Iris pigment epithelial cell (primary cell): ENCODE measurements around the gene HS1BP3.

Source experiments
- DNase-seq: peaks from one replicate; pipeline ENCODE4 v3.0.0-alpha.2; 2011; ENCODE audit warnings: low read depth

HS1BP3 gene

DNA sequence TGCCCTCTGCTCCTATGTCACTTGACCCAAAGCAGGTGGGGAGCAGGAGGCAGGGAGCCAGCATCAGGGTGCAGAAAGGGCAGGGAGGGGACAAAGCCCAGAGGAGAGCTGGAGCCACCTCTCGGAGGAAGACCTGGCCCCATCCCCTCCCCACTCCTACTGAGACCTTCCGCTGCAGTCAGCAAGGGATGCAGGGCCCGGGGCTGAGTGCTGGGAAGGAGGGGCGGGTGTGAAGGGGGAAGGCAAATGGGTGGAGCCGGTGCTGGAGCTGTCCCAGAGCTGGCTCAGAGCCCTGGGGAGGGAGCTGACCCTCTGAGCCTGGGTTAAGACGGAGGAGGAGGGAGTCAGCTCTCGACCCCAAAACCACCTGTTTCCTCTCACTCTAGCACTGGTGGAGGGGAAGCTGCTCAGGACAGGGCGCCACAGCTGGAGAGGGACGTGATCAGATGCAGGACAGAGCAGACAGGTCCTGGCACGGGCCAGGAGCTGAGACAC lies 33.8 kb downstream of the HS1BP3 start:
- DNase-seq: no peak

DNA sequence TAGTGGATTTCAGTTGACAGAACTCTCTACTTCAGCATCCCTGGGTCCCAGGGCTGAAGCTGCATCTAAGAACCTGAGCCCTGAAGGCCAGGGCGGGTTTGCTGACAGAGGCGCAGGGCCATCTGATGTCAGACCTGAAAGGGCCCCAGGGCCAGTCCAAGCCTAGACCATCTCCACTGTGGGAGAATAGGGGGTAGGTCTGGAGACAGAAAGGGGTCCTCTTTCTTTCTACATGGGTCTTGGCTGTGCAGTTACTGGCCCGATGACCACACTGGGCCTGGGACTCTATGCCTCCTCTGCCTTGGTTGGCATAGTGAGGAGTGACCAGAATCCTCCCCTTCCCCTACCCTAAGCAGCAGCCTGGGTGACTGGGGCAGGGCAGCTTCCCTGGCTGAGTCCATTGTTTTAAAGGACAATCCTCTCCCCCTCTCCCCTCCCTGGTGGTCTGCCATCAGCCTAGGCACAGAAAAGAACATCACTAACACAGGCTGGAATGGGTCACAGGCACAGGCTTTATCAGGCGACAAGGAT lies 34.5 kb downstream of the HS1BP3 start:
- no peak for DNase-seq

DNA sequence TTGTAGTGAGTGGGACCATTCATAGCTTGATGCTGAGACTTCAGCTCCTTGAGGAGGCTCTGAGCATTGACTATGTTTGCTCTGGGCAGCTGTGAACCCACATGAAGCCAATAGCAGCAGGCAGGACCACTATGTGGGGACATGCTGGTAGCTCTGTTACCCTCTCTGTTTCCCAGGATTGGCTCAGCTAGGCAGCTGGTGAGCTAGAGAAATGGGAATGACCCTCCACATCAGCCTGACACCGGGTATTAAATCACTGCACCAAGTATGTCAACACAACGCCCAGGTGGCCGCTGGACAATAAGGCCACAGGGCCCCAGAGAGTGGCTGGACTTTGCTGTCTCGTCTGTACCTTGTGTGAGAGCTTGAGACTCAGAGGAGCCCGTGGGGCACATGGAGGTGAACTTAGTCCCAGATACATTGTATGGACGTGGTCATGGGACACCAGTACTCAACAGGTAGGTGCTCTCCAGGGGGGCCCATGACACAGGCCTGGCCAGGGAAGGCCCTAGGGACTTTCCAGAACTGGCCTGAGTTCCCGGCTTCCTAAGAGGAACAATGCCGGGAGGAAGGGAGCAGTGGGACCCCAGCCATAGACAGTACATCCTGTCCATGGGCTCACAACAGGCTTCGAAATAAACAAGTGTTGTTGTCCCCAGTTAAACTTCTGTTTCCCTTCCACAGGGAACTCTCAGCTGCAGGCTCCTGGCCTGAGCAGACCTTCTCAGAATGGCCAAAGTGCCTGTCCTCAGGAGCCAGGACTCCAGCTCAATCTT lies 35.2 kb downstream of the HS1BP3 start:
- DNase-seq: no peak

DNA sequence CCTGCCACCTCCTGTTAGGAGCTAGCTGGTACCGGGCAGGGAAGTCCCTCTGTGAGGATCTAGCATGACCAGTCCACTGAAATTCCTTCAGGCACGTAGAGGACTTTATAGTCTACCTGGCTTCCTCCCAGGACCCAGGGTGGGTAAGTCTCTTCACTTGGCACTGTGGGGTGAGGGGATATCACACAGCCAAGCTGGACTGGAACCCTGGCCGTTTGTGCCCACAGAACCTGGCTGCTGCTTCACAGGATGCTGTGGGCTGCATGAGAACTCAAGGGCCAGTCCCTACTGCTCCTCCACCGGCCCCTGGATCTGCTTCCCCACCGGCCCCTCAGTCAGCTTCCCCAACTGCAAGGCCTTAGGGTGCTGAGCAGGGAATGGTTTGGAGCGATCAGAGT lies 35.8 kb downstream of the HS1BP3 start:
- DNase-seq: no peak

DNA sequence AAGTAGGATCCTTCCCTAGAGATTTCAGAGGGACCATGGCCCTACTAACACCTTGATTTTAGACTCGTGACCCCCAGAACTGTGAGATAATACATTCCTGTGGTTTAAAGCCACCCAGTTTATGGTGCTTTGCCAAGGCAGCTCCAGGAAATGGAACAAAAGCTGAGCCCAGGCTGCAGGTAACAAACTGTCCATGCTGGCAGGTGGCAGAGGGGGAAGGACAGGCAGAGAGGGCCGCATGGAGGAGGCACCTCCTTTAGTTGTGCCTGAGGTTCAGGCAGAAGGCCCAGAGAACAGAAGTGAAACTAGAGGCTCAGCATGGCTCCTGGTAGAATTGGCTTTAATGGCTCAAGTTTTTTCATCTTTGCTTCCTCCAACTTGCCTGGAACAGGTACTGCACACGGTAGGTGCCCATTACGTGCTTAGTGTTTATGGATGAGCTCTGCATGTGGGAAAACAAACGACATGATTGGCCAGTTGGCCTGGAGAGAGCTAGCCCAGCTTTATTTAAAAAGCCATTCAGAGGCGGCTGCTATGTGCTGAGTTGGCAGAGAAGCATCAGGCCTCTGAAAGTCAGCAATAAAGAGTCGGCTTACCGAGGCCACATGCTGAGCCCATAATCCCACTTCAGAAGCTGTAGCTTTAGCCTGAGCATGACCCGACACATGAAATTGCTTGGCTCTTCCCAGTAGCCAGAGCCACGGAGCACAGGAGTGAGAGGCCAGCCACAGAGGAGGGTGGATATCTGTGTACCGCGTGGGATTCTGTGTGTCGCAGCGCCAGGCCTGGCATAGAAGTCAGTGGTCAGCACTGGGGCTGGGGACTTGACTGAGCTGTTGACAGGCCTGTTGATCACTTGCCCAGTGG lies 36.5 kb downstream of the HS1BP3 start:
- DNase-seq: peak; percentile 59

DNA sequence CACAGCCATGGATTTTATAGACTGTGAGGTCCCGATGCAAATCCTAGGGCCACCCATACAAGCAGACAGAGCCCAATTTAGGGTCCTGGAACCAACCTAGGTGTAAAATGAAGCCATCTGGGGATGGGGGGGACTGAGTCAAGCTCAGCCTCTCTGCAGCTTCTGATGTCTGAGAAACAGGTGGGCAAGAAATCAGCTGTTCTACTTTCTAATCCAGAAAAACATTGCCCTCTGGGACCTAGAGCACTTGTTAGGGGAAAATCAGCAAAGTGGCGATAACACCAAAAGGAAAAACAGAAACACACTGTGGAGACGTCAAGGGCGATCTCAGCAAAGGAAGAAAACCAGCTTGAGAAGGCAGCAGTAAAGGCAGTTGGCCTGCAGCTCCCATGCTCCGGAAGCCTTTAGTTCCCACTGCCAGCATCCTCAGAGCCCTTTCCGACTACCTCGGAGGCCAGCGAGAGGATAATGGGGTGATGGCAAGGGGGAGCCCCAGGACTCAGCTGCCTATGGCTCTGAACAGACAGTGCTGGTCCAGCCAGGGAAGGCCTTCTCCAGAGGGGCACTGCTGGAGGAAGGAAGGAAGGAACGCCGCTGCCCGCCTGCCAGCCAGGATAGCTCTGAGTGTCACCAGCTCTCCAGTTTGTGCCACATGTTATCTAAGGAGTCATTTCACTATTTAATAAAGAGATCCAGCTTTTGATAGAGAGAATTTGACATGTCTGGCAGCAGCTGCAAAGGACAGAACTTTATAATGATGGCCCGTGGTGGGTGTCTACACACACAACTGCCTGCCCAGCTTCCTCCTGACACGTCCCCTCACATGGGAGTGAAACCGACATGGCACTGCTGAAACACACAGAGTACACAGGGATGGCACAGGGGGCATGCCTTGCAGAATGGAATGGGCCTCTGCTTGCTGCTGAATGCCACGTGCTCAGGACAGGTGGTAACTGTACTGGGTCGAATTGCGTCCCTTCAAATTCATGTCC lies 37.7 kb downstream of the HS1BP3 start:
- DNase-seq: no peak

DNA sequence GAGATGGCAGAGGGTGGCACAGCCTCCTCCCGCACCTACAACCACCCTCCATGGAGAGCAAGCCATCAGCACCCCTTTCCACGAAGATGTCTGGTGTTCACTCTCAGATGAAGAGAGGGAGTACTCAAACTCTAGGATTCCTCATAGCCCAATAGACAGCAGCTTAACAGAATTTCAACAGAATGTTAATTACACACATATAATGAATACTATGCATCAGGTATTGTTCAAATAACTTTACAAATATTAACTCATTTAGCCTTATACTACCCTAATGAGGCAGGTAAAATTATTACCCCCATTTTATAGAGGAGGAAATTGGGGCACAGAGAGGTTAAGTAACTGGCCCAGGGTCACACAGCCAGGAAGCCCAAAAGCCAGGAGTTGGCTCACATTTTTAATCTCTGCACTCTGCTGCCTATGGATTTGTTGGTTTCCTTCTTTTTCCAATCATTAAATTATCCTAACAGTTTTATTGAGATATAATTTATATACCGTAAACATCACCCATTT lies 39.0 kb downstream of the HS1BP3 start:
- DNase-seq: no peak

DNA sequence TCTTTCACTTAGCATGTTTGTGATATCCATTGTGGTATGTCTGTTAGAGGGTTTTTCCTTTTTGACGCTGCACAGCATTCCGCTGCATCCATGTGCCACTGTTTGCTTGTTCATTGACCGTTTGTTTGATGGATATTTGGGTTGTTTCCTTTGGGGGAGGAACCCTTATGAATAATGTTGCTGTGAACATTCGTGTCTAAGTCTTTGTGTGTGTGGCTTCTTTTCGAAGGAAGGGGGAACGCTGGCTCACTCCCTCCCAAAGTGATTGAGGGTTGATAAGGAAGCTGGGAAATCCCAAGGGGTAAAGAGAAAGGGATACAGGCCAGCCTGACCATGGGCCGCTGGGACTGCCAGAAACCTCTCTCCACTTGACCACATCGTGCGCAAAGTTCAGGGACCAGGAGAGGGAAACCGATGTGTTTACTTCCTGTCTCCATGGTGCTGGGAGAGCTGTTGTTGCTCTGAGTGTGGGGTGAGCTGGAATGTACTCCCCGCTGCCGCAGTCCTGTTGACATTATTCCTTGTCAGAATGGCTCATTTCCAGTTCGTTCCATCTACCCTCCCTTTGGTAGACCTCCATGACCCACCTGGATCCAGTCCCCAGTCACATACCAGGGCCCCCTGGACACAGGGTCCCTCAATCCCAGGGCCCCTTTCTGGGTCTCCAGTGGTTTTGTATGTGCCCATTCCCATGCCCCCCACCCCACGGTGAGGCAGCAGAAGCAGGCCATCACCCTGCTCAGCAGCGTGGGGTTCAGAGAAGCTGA lies 39.6 kb downstream of the HS1BP3 start:
- peak; percentile 99 for DNase-seq

DNA sequence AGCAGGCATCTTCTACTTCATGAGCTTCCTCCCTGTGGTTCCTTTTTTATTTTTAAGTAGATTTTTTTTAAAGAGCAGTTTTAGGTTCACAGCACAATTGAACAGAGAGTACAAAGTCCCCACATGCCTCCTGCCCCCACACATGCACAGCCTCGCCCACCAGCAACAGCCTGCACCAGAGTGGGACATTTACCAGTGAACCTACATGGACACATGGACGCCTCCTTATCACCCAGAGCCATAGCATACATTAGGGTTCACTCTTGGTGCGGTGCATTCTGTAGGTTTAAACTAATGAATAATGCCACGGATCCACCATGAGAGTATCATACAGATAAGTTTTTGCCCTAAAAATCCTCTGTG lies 40.9 kb downstream of the HS1BP3 start:
- DNase-seq: no peak

DNA sequence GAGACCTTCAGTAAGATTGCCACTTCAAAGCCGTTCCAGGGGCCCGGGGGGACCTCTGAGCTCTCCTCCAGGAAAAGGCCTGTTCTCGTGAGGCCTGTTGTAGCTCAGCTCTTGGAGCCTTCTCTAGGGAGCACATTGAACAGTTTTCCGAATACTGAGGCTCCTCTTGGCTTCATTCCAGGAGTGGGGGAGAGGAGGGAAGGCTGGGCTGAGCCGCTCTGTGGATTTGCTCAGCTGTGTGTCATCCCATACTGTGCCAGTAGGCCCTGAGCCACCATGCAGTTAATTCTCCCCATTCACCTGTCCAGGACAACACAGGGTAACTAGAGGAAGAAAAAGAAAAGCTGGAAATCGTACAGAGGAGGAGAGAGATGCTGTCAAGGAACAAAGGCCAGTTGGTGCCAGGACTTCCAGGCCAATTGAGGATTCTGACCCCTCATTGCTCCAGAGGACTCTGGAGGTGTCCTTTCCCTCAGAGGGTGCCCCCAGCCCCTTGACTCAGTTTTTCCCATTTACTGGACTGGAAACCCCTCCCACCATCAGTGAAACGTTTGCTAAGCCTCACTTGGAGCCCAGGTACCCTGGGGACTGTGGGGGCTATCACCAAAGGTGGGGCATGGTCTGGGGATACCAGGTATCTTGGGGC lies 41.4 kb downstream of the HS1BP3 start:
- peak; percentile 53 for DNase-seq

DNA sequence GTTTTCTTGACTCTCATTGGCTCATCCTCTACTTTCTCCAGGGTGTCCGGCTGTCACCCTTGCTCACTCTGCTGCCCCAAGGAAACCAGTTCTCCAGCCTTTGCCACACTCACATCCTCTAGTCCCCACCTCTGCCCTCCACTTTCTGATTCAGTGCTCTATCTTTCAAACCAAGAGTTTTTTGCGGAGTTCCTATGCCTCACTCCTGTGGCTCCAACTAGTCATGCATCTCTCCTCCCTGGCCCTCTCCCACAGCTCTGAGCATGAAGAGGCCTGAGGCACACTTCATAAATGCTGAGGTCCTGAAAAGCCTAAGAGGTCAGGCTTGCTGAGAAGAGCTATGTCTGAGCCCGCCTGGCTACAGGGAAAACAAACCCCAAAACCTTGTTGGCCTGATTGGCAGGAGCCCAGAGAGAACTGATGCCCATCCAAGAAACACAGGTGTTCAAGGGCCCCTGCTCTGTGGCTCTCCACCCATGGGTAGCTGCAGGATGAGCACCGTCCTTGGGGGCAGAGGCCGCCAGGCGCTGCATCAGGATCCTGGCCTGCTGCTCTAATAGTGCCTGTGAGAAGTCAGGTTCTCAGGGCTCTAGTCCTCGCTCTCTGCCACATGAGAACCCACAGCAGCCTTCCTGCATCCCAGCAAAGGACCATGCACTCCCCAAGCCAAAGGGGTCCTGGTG lies 42.1 kb downstream of the HS1BP3 start:
- no peak for DNase-seq

DNA sequence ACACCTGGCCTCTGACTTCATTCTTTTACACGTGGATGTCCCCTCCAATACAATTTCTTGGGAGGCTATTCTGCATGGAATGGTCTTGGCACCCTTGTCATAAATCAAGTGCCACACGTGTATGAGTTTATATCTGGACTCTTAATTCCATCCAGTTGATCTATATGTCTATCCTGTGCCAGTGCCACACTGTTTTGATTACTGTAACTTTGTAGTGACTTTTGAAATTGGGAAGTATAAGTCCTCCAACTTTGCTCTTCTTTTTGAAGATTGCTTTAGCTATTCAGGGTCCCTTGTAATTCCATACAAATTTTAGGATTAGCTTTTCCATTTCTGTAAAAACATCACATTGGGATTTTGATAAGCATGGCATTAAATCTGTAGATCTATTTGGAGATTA lies 43.5 kb downstream of the HS1BP3 start:
- no peak for DNase-seq

DNA sequence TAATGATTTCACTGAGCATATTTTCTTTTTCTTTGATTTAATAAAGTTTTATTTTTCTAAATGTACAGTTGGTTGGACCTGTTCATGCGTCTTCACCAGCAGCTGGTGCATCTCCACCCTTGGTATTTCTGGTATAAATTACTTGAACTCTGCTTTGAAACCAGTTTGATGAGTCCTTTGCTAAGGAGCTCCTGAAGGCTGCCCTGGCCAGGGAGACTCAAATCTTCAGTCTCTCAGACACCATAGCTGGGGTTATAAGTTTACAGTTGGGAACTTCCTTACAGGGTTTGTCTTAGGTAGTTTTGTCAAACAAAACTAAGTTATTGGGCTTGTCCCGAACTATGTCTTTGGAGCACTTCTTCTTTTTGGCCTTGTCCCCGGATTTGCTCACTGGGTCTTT lies 44.7 kb downstream of the HS1BP3 start:
- no peak for DNase-seq

DNA sequence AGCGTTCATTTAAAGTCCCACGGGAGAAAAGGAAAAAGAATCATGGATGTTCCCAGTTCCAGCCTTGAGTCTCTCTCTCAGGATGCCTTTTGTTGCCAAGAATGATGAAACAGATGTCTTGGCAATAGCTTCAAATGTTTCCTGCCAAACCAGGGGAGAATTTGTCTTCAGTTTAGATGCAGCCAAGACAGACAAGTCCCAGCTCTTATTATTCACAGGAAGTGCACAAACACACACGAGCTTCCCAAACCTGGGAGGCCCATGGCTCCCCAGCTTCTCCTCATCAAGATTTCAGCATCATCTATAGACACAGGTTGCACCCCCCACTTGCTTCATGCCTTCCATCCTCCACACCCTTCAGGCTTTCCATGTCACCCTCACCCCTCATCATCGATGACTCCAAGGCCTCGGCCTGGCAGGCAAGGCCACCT lies 45.9 kb downstream of the HS1BP3 start:
- DNase-seq: peak; percentile 91

DNA sequence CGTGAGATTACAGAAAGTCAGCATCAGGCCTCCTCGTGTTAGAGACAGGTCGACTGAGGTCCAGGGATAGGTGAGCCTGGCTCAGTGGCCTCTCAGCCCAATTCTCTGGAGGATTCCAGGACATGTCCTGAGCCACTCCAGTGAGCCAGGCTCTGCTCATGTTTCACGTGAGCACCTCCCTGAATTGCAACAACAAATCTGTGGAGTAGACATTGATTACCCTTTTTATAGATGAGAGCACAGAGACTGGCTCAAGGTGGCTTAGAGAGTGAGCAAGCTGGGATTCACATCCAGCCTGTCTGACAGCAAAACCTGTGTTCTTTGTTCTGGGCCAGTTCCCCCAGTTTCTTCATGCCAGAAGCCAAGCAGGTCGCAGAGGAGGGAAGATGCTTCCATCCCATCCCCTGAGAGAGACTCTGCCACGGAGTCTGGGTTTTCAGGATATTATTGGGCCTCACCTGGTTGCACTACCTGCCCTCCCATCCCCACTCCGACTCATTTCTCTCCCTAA lies 46.4 kb downstream of the HS1BP3 start:
- DNase-seq: no peak

DNA sequence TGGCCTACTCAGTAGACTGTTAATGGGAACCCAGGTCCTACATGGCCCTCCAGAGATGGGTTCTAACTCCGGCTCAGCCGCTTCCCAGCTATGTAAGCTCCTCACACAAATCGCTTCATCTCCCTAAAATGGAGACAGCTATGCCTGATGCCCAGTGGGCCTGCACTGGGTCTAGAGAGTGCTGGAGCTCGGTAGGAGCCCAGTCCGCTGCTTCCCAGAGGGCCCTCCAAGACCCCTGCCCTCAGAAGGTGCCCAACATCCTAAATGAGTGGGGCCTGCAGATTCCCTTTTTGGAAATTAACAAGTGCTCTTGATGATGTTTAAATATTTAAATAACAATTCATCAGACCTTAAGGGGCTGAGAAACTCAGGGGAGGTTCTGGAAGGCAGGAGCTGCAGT lies 47.1 kb downstream of the HS1BP3 start:
- no peak for DNase-seq

DNA sequence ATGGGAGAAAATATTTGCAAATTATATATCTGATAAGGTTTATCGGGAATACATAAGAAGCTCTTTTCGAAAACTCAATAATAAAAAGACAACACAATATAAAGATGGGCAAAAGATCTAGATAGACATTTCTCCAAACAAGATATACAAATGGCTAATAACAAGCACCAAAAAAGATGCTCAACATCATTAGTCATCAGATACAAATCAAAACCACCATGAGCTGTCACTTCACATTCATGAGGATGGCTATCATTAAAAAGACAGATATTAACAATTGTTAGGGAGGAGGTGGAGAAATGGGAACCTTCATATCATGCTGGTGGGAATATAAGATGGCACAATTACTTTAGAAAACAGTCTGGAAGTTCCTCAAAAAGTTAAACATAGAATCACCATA lies 48.1 kb downstream of the HS1BP3 start:
- DNase-seq: no peak

DNA sequence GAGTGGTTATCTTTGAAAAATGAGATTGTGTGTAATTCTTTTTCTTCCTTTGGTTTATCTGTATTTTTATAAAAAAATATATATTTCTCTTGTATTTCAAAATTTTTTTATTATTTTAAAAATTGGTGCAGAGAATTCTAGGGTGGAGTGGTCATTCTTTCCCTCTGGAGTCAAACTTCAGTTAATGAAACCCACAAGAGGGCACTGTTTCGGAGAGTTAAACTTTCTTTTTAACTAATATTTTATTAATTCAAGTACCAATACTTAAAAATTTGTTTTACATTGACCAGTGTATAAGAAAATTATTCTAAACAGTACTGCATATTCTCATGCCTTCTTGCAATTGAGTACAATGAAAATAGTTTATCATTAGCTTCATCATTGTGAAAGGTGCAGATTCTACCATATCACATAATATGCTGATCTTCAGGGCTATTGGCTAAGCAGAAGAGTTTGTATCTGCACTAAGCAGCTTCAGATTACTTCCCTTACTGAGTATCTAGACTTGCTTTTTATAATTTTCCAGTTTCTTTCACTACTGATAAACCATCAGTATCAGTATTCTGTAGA lies 50.1 kb downstream of the HS1BP3 start:
- peak; percentile 36 for DNase-seq

DNA sequence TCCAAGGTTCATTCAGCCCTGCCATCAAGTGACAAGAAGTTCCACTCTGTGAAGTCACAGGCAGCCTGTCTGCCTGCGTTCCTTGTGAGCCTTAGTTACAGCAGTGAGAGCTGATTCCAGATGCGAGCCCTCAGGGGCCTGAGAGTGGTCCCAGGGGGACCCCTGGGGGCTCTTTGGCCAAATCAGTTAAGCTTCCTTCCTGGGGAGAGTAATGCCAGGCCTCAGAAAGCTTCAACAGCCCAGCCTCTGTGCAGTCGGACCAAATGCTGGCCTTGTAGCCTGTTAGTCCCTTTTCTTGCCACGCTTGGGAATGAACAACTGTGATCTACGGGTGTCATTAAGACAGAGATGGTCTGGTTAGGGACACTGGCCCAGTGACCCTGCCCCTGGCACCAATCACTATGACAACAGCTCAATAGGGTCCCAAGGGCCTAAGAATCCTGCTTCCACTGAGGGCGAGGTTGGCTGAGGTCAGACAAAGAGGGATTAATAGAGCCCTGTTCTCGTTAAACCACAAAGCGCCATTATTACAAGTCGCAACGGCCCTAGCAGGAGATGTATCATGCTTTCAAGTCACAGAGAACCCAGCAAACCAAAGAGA lies 50.9 kb downstream of the HS1BP3 start:
- no peak for DNase-seq
